CD4-positive, alpha-beta T cell treated with Interleukin-2 at 100 ng/mL for 4 hours (primary cell): Measurements from ENCODE around the gene SULT1B1.
A peak's percentile ranks its signal among the peaks of the same experiment; 100 is the strongest.
"Not testable (repeated sequence)": the region's sequence is repeated elsewhere in the genome, so short reads cannot be mapped to it uniquely, and the experiment has no call there.

Source experiments
- DNase-seq: peaks from one replicate; pipeline ENCODE4 v3.0.0-alpha.2; 2020; ENCODE audit warnings: low spot score

SULT1B1 gene

DNA sequence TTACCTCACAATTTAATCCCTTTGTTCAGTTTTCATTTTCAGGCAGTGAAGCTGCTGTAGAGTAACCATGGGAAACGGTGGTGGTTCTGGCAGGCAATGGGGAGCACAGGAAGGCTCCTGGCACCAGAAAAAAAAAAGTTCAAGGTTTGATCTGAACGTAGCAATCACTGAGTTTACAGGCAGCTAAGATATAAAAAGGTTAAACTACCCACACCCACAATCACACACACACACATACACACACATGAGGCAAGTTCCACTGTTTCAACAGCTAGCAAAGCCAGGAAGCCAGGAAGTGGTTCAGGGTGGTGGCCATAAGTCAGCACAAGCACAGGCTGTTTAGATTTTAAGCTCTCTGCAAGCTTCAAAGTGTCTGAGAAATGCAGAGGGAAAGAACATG lies at the start of gene SULT1B1:
SULT1B1 (minus strand) TSS at position 166 of the 400 bp plus-strand sequence. CDS start 5,403 bp downstream, outside the sequence.
- DNase-seq: peak; percentile 64

DNA sequence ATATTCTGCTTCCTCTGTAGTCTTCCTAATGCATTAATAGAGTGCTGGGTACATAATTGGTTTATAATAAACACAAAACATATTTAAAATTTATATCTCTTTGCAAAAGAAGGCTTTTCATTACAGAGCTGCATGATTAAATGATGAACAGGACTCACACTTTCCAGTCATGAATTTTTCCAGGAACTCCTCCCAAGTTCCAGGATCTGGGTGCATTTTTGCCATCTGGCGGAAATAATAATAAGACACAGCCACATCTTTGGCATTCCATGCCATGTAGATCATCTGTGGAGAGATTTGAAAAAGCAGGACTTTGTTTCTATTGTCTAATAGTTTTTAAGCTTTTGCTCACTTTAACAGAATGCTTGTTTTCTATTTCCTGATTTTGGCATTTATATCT lies 40.2 kb upstream of the SULT1B1 start:
- no peak for DNase-seq

DNA sequence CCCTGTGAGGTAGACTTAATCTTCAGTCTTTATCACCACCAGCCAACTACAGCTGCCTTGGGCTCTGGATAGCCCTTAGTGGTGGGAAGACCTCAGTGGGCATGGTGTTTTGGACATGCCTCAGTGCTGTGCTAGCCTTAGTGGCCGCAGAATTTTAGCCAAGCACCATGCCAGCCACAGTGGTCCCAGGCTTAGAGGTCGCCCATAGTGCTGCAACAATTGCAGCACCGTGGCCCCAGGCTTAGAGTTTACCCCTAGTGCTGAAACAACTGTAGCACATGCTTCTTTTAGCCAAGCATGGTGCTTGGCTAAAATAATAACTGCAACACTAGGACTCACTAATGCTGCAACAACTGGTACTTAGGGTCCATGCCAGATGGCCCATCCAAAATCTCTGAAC lies 38.9 kb upstream of the SULT1B1 start:
- DNase-seq: no peak

DNA sequence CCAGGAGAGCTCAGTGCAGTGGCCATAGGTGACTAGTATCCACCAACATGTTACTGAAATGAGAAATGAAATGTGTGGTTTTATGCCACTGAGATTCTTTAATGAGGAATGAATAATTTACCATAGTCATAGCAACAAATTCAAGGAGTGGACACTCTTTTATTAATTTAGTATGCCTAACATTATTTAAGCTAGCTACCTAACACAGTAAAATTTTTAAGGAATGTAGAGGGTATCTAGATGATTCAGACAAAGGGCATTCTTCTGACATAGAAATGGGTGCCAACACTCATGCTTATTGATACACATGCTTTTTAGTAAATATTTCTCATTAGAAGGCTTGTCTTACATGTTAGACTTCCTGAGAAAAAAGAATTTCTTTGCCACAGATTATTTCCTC lies 33.3 kb upstream of the SULT1B1 start:
- no peak for DNase-seq

DNA sequence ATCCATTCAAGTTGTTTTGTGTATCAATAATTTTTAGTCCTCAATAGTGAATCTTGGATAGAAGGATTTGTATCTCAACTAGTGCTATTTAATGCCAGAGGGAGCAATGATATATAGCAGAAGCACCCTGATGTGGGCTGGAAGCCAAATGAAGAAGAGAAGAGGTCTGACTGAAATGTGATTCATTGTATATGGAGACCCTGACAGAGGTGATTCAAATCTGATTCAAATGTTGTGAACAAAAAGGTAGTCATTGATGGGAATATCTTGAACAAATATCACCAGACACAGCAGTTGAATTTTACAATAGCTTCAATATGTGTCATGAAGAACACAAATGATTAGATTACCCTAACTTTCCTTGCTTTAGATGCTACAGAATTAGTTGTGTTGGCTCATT lies 27.5 kb upstream of the SULT1B1 start:
- DNase-seq: no peak

DNA sequence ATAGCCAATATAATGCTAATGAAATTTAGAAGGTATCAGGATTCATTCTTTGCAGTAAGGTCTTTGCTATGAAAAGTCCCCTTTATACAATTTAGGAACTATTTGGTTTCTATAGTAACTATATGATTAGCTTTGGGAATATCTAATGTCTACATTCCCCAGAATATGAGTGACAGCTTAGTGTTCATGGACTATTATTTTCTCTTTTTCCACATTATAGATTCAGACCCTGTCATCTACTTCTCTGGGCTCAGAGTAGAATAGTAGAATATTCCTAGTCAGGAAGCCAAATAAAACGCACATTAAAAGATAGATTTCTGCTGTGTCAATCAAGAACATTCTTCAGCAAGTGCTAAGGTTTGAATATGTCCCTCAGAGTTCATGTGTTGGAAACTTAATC lies 26.1 kb upstream of the SULT1B1 start:
- DNase-seq: no peak

DNA sequence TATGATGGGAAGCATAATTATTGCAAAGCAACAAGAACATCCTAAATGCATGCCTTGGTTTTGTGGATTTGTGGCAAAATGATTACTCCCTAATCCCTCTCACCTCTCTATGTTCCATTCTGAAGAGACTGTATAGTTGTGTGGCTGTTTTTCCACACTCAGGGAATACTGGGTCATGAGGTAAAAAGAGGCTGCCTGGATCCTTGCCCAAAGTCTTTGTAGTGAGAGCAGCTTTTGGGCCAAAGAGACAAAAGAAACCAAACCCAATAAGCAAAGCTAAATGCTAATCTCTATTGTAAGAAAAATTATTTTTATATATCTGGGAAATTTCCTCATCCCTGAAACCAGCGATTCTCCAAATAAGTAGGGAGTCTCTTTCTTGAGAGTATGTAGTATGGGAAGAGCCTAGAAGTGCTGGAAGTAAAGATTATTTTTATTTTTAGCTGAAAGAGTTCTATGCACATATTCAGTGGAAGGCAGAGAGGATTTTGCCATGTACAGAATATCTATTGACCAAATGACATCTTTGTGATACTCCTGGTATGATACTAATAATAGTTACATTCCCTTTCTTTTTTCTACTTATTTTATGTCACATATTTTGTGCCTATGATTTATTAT lies 24.9 kb upstream of the SULT1B1 start:
- DNase-seq: no peak

DNA sequence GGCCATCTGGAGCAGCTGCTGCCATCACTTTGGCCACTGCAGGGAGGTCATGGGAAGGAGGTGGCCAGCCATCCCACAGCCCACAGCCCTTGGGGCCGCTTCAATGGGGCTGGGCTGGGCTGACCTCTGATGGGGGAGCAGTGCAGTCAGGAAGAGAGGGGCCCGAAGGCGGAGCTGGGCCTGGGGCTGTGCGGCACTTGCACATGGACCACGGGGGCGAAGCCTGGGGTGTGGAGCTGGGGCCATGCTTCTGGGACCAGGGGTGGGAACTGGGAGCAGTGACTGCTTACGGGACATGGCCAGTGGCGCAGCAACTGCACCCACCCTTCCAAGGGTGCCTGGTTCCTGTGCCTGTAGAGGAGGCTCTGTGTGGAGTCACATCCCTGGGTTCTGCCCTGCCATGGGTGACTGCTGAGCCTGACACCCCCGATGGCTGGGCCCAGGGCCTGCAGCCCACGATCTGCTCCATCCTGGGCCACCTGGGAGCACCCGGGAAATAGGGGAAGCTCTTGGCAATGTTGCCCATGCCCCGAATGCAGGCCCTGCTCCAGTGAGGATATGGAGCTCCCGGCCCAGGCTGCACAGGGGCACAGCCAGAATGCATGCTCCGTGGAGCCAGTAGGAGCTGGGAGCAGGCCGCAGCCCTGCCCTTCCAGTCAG lies 22.4 kb upstream of the SULT1B1 start:
- DNase-seq: no peak

DNA sequence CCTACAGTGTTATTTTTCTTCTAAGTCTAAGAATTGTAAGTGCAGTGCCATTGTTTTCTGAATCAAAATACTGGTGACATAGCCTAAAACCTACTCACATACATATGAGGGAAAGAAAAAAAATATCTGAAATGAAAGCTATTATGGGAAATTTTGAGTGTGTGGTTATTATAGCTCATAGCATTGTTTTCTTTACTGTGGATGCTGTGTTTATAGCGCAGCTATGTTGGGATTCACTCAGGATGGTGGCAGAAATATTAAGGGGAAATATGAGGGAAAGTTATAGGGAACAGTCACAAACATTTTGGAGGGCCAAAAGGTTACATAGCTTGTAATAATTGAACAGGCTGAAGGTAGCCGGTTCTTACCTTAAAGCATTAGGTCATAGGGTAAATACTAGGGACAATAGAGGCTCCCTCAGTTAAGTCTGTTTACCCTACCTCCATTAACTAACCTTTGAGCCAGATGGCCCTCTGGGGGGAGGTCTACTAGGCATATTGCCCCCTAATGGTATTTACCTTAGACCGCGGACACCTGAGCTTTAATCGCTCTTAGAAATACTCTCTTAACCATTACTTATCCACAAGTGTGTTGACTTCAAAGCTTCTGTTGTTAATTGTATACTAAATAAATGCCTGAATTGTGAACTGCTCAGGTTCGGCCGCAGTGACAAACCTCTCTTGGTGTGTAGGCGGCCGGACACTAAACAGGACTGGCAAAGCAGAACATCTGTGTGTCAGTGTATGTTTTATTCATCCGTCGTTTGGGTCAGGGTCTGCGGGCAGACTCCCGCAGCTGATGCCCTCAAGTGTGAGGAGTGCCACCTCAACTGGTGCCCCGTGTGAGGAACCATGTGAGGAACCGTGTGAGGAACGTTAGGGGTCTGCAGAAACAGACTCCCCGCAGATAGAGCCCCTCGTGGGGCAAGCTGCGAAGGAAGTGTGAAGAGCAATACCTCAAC lies 21.3 kb upstream of the SULT1B1 start:
- DNase-seq: no peak

DNA sequence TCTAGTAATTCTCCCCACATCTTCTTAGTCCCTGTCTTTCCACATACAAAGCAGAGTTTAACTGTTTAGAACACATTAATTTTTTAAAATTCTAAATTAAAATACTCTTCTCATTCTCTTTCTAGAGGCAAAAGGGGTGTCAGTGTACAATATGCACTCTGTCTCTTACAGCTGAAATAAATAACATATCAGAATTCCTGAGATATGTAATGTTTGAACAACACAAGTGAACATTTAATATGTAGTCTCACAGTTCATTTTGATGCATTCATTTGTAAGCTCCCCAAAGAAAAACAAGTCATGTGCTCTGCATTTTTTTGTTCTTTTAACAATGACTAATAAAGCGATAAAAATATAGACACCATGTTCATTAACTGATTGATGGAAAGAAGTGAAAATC lies 19.7 kb upstream of the SULT1B1 start:
- DNase-seq: no peak

DNA sequence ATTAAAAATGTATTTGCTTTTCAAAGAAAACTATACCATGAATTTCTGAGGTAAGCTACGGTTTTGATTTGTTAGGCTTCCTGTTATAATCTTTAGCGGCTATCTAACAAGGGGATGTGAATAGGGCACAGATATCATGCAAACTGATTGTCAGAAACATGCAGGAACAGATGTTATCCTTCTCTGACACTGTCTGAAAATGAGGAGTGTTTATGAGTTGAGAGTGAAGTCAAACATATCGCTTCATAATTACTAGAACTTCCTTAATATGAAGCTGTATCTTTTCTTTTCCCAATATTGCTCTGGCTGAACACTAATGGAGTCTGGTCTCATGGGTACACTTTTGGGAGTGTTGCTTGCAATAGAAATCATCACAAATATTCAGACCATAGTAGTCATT lies 16.3 kb upstream of the SULT1B1 start:
- no peak for DNase-seq

DNA sequence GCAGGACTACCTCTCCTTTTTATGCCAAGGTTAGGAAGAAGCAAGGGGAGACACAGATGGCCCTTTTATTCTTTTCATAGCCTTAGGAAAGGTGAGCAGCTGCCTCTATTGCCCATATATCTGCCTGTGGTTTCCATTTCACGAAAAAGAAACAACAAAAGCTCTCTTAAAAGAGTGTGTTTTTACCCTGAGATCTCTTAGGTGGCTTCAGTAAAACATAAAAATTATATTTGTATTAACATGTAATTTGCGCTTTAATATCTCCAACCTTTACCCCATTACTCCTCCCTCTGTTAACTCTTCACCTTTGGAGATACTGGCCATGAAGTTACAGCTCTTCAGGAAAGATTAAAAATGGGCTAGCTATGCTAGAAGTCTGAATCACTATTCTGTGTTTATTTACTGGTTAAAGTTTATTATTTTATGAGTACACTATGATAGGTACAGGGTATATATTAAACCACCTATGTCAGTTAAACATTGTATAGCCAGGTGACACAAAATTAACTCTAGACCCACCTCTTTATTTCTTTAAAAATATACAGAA lies 15.0 kb upstream of the SULT1B1 start:
- DNase-seq: no peak

DNA sequence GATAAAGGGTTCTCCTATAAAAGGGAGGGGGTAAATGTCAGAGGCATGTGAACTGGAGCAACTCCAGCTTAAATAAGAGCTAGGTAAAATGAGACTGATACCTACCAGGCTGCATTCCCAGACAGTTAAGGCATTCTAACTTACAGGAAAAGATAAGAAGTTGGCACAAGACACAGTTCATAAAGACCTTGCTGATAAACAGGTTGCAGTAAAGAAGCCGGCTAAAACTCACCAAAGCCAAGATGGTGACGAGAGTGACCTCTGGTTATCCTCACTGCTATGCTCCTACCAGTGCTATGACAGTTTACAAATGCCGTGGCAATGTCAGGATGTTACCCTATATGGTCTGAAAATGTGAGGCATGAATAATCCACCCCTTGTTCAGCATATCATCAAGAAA lies 13.1 kb upstream of the SULT1B1 start:
- no peak for DNase-seq

DNA sequence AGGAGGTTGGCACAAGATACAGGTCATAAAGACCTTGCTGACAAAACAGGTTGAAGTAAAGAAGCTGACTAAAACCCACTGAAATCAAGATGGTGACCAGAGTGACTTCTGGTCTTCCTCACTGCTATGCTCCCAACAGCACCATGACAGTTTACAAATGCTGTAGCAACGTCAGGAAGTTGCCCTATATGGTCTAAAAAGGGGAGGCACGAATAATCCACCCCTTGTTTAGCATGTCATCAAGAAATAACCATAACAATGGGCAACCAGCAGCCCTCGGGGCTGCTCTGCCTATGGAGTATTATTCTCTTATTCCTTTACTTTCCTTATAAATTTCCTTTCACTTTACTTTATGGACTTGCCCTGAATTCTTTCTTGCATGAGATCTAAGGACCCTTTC lies 8.1 kb upstream of the SULT1B1 start:
- DNase-seq: not testable (repeated sequence)

DNA sequence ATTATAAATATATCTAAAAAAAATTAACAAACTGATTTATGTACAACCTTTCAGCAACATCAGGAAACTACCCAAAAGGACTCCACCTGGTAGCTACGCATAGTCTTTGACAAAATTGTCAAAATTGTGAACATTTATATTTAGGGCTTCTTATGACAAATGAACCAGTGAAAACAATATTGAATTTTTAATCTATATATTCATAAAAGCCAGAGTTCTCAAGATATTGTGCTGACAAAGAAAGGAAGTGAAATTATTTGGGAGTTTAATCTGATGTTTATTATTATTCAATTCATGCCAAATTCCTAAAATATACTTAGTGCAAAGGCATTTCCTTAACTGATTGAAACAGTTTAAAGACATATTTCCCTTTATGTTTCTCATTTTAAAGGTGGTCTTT lies 5.3 kb upstream of the SULT1B1 start:
- DNase-seq: no peak

DNA sequence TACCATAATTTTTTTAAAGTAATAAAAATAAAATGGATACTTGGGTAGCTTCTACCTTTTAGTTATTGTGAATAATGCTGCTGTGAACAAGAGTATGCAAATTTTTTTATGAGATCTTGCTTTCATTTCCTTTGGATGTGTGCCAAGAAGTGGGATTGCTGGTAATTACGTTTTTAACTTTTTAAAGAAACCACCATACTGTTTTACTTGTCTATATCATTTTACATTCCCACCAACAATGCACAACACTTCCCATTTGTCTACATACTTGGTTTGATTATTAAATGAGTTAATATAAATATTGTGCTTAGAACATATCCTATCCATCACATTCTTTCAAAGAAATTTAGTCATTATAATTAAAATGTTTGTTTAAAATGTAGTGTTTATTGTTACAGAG lies 3.9 kb upstream of the SULT1B1 start:
- peak; percentile 38 for DNase-seq

DNA sequence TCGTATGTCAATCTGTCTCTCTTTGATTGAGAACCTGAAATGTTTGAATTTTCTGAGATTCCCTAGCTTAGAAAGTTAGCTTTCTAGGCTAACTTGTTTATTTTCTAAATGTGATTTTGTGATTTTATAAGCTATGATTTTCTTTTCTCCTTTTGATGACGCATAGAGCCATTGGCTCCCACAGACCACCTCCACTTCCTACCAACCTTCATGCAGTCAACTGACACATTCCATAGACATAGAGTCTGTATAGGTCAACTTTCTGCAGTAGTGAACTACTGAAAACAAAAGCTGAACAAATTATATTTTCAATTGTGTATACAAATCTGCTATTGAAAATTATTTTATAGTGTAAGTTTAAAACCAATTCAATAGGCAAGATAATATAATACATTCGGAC lies 2.8 kb upstream of the SULT1B1 start:
- no peak for DNase-seq

DNA sequence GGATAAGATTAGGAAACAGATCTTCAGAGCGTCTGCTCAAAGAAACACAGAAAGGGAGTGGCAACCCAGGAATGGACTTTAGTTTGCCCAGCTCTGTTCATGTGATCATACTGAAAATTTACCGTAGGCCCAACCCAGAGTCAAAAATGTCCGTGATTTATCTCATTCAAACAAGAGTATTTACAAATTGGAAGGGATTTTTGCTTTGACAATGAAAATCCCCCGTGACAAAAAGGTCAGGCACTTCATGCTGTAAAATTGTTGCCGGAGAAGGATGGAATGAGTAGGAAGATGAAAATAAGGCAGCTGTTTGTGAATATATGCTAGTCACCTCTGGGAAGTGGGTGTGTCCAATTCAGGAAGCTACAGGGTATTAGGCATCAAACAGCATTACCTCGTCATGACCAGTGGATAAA lies 1.2 kb downstream of the SULT1B1 start:
- DNase-seq: no peak

DNA sequence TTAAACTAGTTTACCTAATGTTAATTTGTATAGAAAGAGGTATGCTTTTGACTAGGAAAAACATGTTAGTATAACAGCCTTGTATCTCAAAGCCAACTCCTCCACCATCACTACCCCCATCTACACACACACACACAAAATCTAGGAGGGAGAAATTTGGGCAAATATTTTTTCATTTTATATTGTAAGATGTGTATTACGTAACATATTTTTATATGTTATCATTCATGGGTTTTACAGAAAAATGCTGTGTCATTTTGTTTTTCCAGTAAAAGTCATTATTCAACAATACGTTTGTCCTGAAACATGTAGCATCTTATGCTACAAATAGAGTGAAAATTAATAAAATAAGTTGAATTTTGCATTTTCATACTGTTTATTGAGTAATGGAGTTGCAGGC lies 3.0 kb downstream of the SULT1B1 start:
- no peak for DNase-seq

DNA sequence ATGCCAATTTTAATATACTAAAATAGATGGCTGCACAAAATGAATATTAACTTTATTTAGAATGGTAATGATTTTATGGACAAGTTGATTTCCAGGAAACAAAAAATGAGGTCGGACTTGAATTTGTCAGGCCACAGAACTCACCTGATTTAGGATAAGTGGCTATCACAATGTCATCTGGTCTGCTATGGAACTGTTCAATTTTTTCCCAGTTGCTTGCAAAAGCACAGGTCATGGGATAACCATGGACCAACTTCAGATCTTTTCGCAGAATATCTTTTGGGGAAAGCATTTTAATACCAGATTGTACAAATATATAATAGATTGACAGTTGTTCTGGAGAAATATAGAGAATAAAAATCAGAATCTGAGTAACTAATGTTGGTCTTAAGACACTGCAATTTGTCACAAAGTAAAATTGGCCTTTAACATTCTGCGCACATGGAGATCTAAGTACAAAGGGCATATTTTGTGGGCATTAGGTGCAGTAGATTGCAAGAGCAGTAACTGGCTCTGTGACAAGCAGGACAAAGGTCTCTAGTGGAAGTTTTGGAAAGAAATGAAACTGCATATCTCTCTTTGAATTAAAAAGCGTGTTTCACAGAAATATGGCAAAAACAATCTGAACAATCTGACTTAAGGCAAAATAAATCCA lies 5.4 kb downstream of the SULT1B1 start:
- no peak for DNase-seq

DNA sequence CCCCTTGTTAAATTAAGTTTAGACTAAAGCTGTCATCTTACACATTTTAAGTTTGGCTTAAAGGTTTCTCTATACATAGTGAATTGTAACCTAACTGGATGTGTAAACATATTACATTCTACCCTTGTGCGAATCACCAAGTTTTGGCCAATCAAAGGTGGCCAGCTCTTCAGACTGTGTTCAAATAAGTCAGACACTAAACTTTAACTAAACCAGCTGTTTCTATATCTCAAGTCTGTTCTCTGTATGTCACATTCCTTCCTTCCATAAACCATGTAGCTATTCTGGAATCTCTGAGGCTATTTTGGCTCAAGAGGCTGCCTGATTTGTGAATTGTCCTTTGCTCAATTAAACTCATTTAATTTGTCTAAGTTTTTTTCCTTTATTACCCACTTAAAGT lies 6.7 kb downstream of the SULT1B1 start:
- DNase-seq: no peak

DNA sequence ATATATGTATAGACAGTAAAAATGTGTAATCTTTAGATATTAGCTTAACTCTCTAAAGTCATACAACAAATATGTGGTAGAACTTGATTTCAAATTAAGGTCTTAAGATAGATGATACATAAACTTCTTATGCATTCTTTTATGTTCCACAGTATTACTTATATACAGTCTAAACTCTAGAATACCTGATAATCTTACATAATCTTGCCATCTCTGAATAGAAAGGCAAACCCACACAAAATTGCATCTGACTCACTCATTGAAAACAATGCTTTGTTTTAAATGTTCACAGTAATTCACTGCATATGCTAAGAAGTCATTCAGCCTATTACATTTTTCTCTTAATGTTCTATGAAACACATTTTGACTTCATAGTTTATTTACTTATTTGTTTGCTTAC lies 10.1 kb downstream of the SULT1B1 start:
- DNase-seq: no peak
